Adrenal gland (tissue), 5 donors: ENCODE measurements around the gene DOCK1.

Experiments
- POLR2A ChIP-seq, 2 donors: fragments of 450-650 bp; IDR thresholded peaks; one replicate each; pipeline ENCODE4 v1.6.1; 2017; ENCODE audit warnings: antibody characterized with exemption in 2 of 2, mild to moderate bottlenecking in 2 of 2, moderate library complexity in 1 of 2
- TF ChIP-seq, protein P1 (sequence below), 6 experiments: fragments of 450-650 bp in 4 of 6; fragments of 200-600 bp in 2 of 6; sonication (generic) in 1 of 6; IDR thresholded peaks; 1 replicate in 5 of 6; 2 replicates in 1 of 6; pipeline versions ENCODE4 v1.5.1 to v1.8.0; 2016 to 2021; ENCODE audit warnings: antibody characterized with exemption in 6 of 6, mild to moderate bottlenecking in 2 of 6, moderate library complexity in 1 of 6
- donor health status: DM: no; HTN: no; CAD: no.

DNA sequence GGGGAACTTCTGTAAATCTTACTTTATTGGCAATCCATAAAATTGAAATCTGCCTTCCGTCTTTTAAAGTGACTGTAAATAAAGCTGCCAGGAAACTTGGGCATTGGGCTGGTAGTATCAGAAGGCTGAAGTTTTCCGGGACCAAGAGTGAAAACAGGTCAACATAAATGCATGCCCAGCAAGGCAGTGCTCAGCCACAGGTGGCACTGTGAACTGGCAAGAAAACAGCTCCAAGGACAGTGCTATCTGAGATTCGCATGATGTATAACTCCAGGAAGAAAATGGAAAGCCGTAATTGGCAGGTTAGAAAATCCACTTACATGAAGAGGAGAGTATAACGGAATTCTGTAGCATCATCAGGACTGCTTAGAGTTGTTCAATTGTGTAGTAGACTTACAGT lies 293.1 kb downstream of the DOCK1 start:
- TF ChIP-seq, protein P1, sequence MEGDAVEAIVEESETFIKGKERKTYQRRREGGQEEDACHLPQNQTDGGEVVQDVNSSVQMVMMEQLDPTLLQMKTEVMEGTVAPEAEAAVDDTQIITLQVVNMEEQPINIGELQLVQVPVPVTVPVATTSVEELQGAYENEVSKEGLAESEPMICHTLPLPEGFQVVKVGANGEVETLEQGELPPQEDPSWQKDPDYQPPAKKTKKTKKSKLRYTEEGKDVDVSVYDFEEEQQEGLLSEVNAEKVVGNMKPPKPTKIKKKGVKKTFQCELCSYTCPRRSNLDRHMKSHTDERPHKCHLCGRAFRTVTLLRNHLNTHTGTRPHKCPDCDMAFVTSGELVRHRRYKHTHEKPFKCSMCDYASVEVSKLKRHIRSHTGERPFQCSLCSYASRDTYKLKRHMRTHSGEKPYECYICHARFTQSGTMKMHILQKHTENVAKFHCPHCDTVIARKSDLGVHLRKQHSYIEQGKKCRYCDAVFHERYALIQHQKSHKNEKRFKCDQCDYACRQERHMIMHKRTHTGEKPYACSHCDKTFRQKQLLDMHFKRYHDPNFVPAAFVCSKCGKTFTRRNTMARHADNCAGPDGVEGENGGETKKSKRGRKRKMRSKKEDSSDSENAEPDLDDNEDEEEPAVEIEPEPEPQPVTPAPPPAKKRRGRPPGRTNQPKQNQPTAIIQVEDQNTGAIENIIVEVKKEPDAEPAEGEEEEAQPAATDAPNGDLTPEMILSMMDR (IDR thresholded peaks at IDR 0.05): no peak
- no peak for TF ChIP-seq POLR2A (IDR thresholded peaks at IDR 0.05)
